SKM-1 (cell line): Measurements from ENCODE around the gene CFAP74.

Experiments
- DNase-seq: peaks from one replicate; lab custom pipeline; 2025; ENCODE audit not compliant: unreplicated experiment; lab: John Stamatoyannopoulos, UW

CFAP74 gene

GRCh38 chr1:1971017-1971416, 32.6 kb downstream of the CFAP74 start:
- no peak for DNase-seq

- no peak for DNase-seq
Observed at GRCh38 chr1:1969953-1970716, 33.5 kb downstream of the CFAP74 start.

GRCh38 chr1:1969505-1969900, 34.1 kb downstream of the CFAP74 start:
- no peak for DNase-seq

- DNase-seq: no peak
Observed at GRCh38 chr1:1968767-1969504, 34.6 kb downstream of the CFAP74 start.

- no peak for DNase-seq
Observed at GRCh38 chr1:1967879-1968278, 35.7 kb downstream of the CFAP74 start.

- no peak for DNase-seq
Observed at GRCh38 chr1:1967151-1967550, 36.4 kb downstream of the CFAP74 start.

GRCh38 chr1:1966071-1966740, 37.4 kb downstream of the CFAP74 start:
- no peak for DNase-seq

GRCh38 chr1:1965546-1965945, 38.0 kb downstream of the CFAP74 start:
- DNase-seq: no peak

GRCh38 chr1:1964811-1965210, 38.8 kb downstream of the CFAP74 start:
- no peak for DNase-seq

GRCh38 chr1:1963570-1963969, 40.0 kb downstream of the CFAP74 start:
- DNase-seq: no peak

- no peak for DNase-seq
Observed at GRCh38 chr1:1962752-1963151, 40.8 kb downstream of the CFAP74 start.

GRCh38 chr1:1960480-1961196, 42.9 kb downstream of the CFAP74 start:
- no peak for DNase-seq

- DNase-seq: peak; percentile 60
Observed at GRCh38 chr1:1959840-1960479, 43.6 kb downstream of the CFAP74 start.

- DNase-seq: no peak
Observed at GRCh38 chr1:1959459-1959839, 44.1 kb downstream of the CFAP74 start.

- no peak for DNase-seq
Observed at GRCh38 chr1:1958071-1958541, 45.5 kb downstream of the CFAP74 start.

- DNase-seq: no peak
Observed at GRCh38 chr1:1957533-1957961, 46.0 kb downstream of the CFAP74 start.

- no peak for DNase-seq
Observed at GRCh38 chr1:1956586-1957532, 46.7 kb downstream of the CFAP74 start.

- no peak for DNase-seq
Observed at GRCh38 chr1:1956101-1956500, 47.5 kb downstream of the CFAP74 start.

- no peak for DNase-seq
Observed at GRCh38 chr1:1955621-1956094, 47.9 kb downstream of the CFAP74 start.
